Stimulated activated CD4-positive, alpha-beta T cell treated with anti-CD3 and anti-CD28 coated beads, TNF-alpha, amount 100 ng/mL, for 1 hour (primary cell): Measurements from ENCODE around the gene OR4C16.

ENCODE experiments used
- DNase-seq, 3 donors: peaks; one replicate each; pipeline ENCODE4 v3.0.0-alpha.2; 2020; ENCODE audit warnings: low read depth in 3 of 3, low spot score in 1 of 3

OR4C16 gene

GRCh38 chr11:55571828-55572227, at the start of gene OR4C16:
TSS of gene OR4C16 (plus strand) at chr11:55572128. CDS start at chr11:55572128, 0 bp downstream.
- no peak for DNase-seq

DNA sequence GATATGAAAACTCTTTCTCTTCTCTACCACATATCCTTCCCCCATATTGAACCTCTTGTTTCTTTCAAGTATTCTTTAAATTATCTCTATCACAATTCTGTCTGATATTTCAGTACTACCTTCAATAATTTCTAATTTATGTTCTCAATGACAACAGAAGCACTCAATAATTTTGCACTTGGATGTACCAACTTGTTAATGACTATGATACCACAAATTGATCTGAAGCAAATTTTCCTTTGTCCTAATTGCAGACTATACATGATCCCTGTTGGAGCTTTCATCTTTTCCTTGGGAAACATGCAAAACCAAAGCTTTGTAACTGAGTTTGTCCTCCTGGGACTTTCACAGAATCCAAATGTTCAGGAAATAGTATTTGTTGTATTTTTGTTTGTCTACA, 17.8 kb upstream of the OR4C16 start, which contains the start of gene OR4C15:
Gene OR4C15 (plus strand): TSS at position 301 of the 400 bp plus-strand sequence. CDS start 0 bp downstream, at position 301.
- DNase-seq, result no peak

DNA sequence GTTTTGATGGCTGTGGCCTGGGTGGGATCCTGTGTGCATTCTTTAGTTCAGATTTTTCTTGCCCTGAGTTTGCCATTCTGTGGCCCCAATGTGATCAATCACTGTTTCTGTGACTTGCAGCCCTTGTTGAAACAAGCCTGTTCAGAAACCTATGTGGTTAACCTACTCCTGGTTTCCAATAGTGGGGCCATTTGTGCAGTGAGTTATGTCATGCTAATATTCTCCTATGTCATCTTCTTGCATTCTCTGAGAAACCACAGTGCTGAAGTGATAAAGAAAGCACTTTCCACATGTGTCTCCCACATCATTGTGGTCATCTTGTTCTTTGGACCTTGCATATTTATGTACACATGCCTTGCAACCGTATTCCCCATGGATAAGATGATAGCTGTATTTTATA, 620 bp downstream of the OR4C16 start:
- no peak for DNase-seq

DNA sequence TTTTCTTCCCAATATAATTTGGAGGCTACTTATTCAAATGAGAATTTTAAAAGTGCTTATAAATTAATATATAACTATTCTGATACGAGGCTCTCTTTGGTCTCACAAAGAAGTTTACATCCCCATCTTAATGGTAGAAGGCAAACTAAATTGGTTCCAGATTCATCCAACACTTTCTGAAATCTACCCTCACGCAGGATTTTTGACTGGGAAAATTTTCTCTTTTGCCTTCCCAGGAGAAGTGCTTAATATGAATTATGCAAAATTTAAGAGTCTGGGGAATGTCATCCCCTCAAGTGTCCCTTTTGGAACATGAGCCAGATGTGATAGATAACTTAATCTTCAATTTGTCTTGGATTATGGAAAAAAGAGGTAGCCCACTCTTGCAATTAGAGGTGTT, 35.6 kb downstream of the OR4C16 start, which contains the start of gene OR4C11:
Gene OR4C11 (minus strand): TSS at position 101 of the 400 bp plus-strand sequence. CDS start 3,272 bp downstream, outside the sequence.
- DNase-seq, result no peak
